ENCODE measurements around the gene TBC1D9B. TPM values are rescaled to one million over a fixed set of nuclear protein-coding genes. Genes with fewer than 3 reads are reported as not detected.

TBC1D9B gene
- total RNA-seq, 4 donors from 2014 or later, result 50.7 to 78.5 (median 62.4) TPM

DNA sequence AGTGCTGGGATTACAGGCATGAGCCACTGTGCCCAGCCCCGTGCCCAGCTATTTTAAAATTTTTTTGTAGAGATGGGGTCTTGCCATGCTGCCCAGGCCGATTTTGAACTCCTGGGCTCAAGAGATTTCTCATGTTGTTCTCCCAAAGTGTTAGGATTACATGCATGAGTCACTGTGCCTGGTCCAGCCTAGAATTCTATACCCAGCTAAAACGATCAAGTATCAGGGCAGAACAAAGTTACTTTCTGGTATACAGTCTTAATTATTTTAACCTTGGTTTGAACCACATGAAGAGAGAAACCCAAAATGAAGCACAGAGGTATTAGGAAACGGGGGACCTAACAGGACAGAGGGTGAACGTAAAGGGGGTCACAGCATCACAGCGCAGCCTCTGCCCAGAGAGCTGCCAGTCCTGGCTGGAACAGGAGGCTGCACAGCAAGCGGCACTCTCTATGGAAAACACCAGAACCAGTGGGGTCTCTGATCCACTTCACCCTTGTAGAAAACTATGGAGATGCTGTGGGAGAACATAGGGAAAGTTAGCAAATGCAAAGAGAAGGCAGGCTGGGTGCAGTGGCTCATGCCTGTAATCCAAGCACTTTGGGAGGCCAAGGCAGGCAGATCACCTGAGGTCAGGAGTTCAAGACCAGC is 76.8 kb downstream of the TBC1D9B start:
- WGBS, 2 donors, result 94 to 98% methylated on average over 7 of the region's 7 CpGs
- TF ChIP-seq, protein P1, sequence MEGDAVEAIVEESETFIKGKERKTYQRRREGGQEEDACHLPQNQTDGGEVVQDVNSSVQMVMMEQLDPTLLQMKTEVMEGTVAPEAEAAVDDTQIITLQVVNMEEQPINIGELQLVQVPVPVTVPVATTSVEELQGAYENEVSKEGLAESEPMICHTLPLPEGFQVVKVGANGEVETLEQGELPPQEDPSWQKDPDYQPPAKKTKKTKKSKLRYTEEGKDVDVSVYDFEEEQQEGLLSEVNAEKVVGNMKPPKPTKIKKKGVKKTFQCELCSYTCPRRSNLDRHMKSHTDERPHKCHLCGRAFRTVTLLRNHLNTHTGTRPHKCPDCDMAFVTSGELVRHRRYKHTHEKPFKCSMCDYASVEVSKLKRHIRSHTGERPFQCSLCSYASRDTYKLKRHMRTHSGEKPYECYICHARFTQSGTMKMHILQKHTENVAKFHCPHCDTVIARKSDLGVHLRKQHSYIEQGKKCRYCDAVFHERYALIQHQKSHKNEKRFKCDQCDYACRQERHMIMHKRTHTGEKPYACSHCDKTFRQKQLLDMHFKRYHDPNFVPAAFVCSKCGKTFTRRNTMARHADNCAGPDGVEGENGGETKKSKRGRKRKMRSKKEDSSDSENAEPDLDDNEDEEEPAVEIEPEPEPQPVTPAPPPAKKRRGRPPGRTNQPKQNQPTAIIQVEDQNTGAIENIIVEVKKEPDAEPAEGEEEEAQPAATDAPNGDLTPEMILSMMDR (IDR thresholded peaks at IDR 0.05), result no peak
- TF ChIP-seq POLR2A (IDR thresholded peaks at IDR 0.05), result no peak

DNA sequence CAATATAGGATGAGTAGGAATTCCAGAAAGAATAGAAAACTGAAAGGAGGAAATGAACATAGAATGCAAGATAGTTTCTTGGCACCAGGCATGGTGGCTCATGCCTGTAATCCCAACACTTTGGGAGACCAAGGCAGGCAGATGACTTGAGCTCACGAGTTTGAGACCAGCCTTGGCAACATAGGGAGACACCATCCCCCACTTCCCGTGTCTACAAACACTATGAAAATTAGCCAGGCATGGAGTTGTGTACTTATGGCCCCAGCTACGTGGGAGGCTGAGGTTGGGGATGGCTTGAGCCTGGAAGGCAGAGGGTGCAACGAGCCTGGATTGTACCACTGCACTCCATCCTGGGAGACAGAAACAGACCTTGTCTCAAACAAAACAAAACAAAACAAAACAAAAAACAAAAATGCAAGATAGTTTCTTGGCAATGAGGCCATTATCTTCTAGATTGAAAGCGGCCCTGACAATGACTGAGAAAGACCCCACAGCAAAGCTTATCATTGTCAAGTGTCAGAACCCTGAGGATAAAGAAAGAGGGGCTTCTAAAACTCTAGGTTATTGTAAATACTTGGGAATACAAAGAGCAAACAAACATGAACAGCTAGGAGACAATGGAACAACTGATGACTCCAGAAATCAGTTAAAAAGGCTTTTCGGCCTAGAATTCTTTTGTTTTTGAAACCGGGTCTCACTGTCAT is 77.8 kb downstream of the TBC1D9B start:
- WGBS, 2 donors, result 73 to 84% methylated on average over 7 of the region's 7 CpGs
- H3K4me3 ChIP-seq, result no peak overlapping the region
- H3K4me1 ChIP-seq, result peaks cover 3 to 62% (median 16%) of the 10 kb centered on the region in 3 donors
- intact Hi-C loops (cut with DNase I), result no loop called here
- no peak overlapping the region for H3K27ac ChIP-seq
- DNase-seq, result no peak
- no peak for TF ChIP-seq POLR2A (IDR thresholded peaks at IDR 0.05)
- TF ChIP-seq, protein P1 (IDR thresholded peaks at IDR 0.05), result no peak
- no peaks in the 10 kb centered on the region for H3K9me3 ChIP-seq
- peaks cover 58 to 98% (median 70%) of the 10 kb centered on the region in 3 donors for H3K36me3 ChIP-seq
- H3K27me3 ChIP-seq, result no peaks in the 10 kb centered on the region

More for the DNA sequence above, 76.8 kb downstream of the TBC1D9B start:
- Histone ChIP-seq H3K36me3 (peaks cover 48 to 98% (median 61%) of the 10 kb centered on the region in 3 donors), H3K4me1 (peaks cover 3 to 52% (median 16%) of the 10 kb centered on the region in 3 donors), H3K9me3 (no peaks in the 10 kb centered on the region), H3K27me3 (no peaks in the 10 kb centered on the region), H3K4me3 (no peak overlapping the region), H3K27ac (no peak overlapping the region)
- no peak for DNase-seq
- intact Hi-C loops (cut with DNase I), result no loop called here

DNA sequence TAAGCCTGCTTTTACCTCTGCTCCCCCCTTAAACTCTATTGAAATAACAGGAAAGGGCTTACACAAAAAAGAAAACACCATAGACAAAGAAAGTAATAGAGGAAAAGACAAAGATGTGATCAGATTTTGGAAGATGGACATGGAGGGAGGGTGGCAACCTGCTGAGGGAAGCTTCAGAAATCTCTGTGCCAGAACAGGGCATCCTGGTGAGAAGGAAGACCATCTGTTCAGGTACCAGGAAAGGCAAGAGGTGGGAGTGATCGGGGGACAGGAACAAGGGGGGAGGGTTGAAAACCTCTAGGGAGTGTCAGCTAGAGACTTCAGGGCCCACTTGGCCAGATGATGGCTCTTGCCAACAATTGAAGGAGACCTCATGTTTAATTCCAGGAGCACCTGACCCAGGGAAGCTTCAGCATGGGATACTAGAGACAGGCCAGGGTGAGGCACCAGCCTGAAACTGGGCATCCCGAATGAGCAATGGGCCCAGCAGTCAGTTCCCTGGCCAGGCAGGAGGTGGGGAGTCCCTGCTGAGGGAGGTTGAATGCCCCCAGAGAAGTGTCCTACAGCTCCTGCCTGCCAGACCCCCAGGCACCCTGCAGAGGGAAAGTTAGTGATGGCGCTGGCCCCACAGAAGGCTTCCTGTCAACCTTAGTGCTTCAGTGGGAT is 78.8 kb downstream of the TBC1D9B start:
- no peak overlapping the region for H3K27ac ChIP-seq
- WGBS, 2 donors, result 92 to 94% methylated on average over 2 to 3 of the region's 3 CpGs
- peaks cover 10 to 72% (median 23%) of the 10 kb centered on the region in 3 donors for H3K4me1 ChIP-seq
- H3K36me3 ChIP-seq, result peaks cover 66 to 100% (median 77%) of the 10 kb centered on the region in 3 donors
- intact Hi-C loops (cut with DNase I), result no loop called here
- H3K9me3 ChIP-seq, result no peaks in the 10 kb centered on the region
- TF ChIP-seq, protein P1 (IDR thresholded peaks at IDR 0.05), result no peak
- no peak for TF ChIP-seq POLR2A (IDR thresholded peaks at IDR 0.05)
- no peaks in the 10 kb centered on the region for H3K27me3 ChIP-seq
- DNase-seq, result no peak
- H3K4me3 ChIP-seq, result no peak overlapping the region

DNA sequence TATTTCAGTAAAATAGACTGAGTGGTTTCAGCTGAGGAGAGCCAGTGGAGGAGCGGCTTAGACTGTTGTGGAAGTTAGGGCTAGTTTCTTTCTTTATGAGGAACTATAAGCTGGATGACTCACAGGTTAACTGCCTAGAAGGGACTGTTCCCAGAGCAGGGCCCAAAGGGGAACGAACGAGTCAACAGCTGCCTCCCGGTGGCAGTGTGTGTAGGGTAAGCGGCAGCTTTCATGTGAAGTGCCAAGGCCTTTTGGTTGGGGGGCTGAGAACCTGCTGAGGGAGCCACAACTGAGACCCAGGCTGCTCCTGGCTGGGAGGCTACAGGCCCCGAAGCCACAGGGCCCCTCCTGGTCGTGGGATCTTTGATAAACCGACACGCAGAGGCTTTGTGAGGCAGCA is 80.0 kb downstream of the TBC1D9B start:
- no peaks in the 10 kb centered on the region for H3K9me3 ChIP-seq
- TF ChIP-seq, protein P1 (IDR thresholded peaks at IDR 0.05), result peak in 1 of 6 experiments; percentile 22
- no peak for TF ChIP-seq POLR2A (IDR thresholded peaks at IDR 0.05)
- no peak overlapping the region for H3K4me3 ChIP-seq
- 41 to 42% methylated on average over 7 to 9 of the region's 9 CpGs for WGBS, 2 donors
- peak overlapping the region in 3 of 4 donors; percentile 23 to 65 (median 48) for H3K27ac ChIP-seq
- no peak for DNase-seq
- no peaks in the 10 kb centered on the region for H3K27me3 ChIP-seq
- intact Hi-C loops (cut with DNase I), result no loop called here
- peaks cover 58 to 100% (median 71%) of the 10 kb centered on the region in 3 donors for H3K36me3 ChIP-seq
- H3K4me1 ChIP-seq, result peaks cover 20 to 76% (median 34%) of the 10 kb centered on the region in 3 donors
